IPS-NIHi7 (cell line): ENCODE measurements around the gene RTL10.
A peak's percentile ranks its signal among the peaks of the same experiment; 100 is the strongest.

Experiments
- DNase-seq: peaks from one replicate; pipeline ENCODE4 v3.0.0; 2012; ENCODE audit warnings: mixed read lengths; ENCODE audit errors: extremely low spot score

RTL10 gene

GRCh38 chr22:19863571-19863970 lies 8.9 kb upstream of the RTL10 start:
- DNase-seq = no peak

- no peak for DNase-seq
Measured at GRCh38 chr22:19862619-19863246, 8.1 kb upstream of the RTL10 start.

DNA sequence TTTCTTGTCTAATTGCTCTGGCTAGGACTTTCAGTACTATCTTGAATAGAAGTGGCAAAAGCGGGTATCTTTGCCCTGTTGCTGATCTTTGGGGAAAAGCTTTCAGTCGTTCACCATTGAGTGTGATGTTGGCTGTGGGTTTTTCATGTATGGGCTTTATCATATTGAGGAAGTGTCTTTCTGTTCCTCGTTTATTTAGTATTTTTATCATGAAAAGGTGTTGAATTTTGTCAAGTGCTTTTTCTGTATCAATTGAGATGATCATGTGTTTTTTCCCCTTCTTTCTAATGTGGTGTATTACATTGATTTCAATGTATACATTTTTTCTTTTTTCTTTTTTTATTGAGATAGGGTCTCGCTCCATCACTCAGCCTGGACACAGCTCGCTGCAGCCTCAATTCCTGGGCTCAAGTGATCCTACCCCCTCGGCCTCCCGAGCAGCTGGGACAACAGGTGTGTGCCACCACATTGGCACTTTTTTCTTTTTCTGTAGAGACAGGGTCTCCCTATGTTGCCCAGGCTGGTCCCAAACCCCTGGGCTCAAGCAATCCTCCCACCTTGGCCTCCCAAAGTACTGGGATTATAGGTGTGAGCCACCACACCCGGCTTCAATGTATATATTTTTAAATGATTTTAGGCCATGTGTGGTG lies 5.3 kb upstream of the RTL10 start:
- no peak for DNase-seq

DNA sequence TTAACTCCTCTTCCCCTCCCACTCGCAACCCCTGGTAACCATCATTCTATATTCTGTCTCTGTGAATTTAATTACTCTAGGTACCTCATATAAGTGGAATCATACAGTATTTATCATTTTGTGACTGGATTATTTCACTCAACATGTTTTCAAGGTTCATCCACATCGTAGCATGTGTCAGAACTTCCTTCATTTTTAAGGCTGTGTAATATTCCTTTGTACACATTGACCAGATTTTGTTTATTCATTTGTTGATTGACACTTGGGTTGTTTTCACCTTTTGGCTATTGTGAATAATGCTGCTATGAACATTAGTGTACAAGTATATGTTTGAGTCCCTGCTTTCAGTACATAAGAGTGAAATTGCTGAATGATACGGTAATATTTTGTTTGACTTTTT lies 2.7 kb upstream of the RTL10 start:
- DNase-seq = no peak

GRCh38 chr22:19855504-19856409 lies 1.1 kb upstream of the RTL10 start:
- peak; percentile 40 for DNase-seq

GRCh38 chr22:19853879-19854777 lies 546 bp downstream of the RTL10 start:
- DNase-seq = peak; percentile 12

- no peak for DNase-seq
Measured at GRCh38 chr22:19853058-19853878, 1.4 kb downstream of the RTL10 start.

DNA sequence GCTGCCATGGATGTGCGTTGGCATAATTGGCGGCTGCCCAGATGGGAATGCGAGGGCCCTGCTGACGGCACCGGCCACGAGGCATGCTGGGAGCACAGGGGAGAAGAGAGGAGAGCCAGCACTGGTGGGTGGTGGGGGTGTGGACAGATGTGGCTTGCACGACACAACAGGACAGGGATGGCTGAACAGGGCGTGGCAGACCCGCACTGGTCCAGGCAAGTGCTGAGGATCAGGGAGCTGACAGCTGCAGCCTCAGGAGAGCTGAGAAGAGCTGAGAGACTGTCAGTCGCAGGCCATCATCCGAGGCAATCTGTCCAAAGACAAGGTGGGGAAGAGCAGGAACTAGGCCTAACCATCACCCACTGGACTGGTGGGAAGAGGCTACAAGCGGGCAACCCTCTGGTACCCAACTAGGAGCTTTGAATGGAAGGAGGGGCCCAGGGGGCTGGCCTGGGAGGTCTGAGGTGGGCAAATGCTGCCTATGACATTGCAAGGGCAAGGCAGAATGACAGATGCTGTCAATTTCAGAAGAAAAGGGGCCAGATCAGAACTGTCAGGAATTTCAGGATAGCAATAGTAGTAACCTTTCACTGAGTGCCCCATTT lies 2.4 kb downstream of the RTL10 start:
- DNase-seq = no peak

GRCh38 chr22:19851291-19852176 lies 3.1 kb downstream of the RTL10 start:
- DNase-seq = no peak

DNA sequence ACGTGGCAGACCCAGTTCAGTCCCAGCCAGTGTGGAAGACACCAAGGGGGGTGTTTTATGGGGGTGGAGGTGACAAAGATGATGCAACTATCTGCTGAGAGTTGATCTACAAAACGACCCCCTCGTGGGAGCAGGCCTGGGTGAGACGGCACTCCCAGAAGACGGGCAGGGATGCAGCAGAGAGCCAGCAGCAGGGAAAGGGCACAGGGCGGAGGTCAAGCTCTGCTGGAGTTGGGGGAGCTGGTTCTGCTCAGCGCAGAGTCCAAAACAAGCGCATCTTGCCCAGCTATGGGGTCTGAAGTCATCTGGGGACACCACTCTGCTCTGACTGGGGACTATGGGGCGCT lies 3.9 kb downstream of the RTL10 start:
- no peak for DNase-seq

DNA sequence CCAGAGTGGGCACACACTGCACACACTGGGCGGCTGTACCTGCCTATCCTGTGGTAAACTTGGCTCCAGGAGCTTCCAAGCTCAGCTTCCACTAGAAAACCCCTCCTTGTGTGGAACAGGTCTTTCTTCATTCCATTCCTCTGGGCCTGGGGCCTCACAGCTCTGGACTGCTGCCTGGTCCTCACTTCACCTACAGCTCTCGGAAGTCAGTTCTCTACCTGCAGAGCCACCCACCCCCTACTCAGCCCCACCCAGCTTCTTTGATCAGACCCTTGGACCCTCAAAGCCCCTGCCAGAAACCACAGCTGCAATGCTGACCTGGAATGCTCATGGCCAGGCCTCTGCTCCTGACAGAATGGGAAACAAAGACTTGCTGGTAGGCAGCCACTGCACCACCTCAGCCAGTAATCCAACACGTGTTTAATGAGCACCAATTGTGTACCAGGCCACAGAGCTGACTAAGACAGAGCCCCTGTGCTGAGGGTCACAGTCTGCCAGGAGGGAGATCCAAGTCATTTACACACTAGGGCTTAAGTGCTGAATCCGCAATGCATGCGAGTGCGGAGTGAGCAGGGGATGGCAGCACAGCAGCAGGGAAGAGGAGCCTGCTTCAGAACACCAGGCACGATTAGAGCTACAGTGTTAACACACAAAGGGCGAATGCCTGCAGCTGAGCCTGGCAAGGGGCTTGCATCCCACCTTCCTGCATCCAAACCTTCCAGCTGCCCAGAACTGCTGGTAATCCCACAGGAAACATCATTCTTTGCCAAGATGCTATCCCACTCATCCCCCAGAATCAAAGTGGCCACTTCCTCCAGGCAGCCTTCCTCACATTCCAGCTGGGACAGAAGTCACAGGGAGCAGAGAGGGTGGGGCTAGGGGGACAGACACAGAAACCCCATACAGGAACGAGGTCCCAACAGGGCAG lies 4.6 kb downstream of the RTL10 start:
- DNase-seq = no peak

DNA sequence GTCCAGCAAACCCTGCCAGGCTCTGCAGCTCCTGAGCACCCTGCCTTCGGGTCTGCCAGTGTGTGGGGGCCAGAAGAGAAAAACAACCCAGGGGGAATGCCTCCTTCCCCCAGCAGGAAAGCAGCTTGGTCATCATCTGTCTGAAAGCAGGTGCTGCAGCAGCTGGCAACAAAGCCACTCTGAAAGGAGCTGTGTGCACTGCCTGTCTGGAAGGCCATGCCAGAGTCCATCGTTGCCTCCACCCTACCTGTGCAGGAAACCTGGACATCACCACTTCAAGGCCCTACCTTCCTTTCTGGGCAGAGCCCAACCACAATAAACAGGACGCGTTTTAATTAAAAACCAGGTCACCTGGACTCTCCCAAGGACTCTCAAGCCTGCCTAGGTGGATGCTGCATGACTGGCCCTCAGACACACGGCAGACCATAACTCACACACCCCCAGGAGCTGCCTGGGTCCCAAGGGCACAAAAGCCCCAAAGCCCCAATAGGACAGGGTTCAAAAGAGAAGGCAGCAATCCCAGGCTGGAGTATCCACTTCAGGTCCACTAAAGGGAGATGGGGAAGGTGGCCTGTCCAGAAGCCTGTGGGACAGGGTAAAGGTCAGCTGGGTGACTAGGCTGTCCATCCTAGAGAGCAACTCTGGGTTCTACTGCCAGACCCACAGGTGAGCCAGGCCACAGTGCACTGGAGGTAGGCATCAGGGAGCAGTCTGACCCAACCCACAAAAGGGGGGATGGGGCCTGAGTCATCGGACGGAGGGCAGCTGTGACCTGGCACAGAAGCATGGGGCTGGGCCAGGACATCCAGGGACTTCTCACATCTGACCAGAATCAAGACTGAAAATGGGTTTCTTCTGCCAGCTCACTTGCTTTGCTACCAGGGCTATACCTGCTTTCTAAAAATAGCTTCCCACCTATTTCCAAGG lies 6.1 kb downstream of the RTL10 start:
- DNase-seq = no peak

DNA sequence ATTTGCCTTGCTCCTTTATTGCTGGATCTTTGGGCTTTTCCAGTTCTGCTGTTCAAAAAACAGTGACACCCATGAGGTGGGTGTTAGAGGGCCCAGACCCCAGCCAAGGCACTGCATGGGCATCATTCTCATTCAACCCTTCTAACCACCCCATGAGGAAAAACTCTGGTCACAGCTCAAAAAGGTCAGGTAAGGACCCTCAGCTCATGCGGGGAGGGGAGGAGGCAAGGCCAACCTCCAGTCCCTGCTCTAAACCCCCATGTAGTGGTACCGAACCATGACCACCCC lies 7.4 kb downstream of the RTL10 start:
- DNase-seq = no peak

DNA sequence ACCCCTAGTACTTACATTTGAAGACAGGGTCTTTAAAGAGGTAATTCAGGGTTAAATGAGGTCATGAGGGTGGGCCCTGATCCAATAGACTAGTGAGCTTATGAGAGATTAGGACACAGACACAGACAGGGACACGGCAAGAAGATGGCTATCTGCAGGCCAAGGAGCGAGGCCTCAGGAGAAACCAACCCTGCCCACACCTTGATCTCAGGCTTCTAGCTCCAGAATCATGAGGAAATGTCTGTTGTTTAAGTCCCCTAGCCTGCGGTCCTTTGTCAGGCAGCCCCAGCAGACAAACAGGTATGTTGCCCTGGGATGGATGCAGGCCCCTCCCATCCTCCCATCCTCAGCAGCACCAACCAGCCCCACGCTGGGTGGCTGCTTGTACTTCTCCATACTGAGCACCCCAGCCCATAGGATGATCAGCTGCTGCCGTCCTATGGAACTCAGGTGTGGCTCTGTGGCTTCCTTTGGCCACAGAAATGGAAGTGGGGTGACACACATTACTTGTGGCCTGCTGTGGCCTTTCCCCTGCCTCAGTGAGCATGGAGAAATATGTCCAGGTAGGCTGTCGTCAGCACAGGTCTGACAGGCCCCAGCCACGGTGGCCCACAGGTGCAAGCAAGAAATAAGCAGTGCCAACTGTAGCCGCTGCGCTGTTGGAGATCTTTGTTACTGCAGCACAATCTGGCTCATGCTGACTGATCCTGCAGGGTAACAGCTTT lies 7.9 kb downstream of the RTL10 start:
- no peak for DNase-seq

DNA sequence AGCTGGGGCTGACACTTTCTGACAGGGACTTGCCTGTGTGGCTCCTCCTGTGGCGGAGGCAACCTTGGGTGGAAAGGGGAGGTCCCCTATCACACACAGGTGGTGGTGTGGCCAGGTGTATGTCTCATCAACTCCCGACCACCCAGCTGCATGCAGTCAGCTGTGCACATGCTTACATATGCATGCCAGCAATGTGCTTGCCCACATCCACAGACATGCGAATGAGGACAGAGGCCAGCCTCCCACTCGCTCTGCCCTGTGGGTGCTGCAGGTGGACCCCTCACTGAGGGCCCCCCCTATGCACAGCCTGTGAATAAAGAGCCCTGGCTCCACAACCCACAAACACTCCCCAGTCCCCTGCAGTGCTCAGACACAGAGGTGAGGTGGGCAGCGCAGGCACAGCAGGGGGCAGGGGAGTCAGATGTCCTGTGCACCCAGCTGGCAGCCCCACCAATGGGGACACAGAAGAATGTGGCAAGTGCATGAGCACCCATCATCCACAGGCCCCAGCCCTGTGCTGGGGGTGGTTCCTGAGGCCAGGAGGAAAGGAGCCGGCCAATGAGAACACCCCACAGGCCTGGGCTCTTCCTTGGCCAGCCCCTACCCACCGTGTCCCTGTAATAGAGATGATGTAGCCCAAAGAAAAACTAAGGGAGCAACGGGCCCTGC lies 9.5 kb downstream of the RTL10 start:
- DNase-seq = no peak

GRCh38 chr22:19844377-19845053 lies 10.2 kb downstream of the RTL10 start:
- no peak for DNase-seq
